ENCODE data around the gene SRSF3.
"Not testable (repeated sequence)": the region's sequence is repeated elsewhere in the genome, so short reads cannot be mapped to it uniquely, and the experiment has no call there.

SRSF3 gene

GRCh38 chr6:36574679-36575078 lies 19.5 kb upstream of the SRSF3 start:
- in situ Hi-C loops (cut with MboI; ENCODE audit: low sequenced_read_pairs) = no loop called here

- in situ Hi-C loops (cut with MboI; ENCODE audit: low sequenced_read_pairs) = no loop called here
These were observed 17.6 kb upstream of the SRSF3 start for GRCh38 chr6:36576578-36576977.

- in situ Hi-C loops (cut with MboI; ENCODE audit: low sequenced_read_pairs) = no loop called here
These were observed 16.9 kb upstream of the SRSF3 start for GRCh38 chr6:36577301-36577700.

- in situ Hi-C loops (cut with MboI; ENCODE audit: low sequenced_read_pairs) = no loop called here
These were observed 16.1 kb upstream of the SRSF3 start for GRCh38 chr6:36578030-36578429.

GRCh38 chr6:36578431-36578830 lies 15.7 kb upstream of the SRSF3 start:
- in situ Hi-C loops (cut with MboI; ENCODE audit: low sequenced_read_pairs) = no loop called here

- in situ Hi-C loops (cut with MboI; ENCODE audit: low sequenced_read_pairs) = no loop called here
These were observed 14.0 kb upstream of the SRSF3 start for GRCh38 chr6:36580184-36580526.

DNA sequence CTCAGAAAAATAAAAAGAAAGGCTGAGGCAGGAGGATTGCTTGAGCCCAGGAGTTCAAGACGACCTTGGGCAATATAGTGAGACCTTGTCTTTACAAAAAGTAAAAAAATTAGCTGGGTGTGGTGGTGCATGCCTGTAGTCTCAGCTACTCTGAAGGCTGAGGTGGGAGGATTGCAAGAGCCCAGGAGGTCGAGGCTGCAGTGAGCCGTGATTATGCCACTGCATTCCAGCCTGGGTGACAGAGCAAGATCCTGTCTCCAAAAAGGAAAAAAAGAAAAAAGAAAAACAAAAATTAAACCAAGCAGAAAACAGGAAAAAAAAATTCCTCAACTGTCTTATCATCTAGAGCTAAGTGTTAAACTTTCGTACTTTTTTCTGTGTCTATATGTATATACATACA lies 12.4 kb upstream of the SRSF3 start:
- in situ Hi-C loops (cut with MboI; ENCODE audit: low sequenced_read_pairs) = no loop called here

- in situ Hi-C loops (cut with MboI; ENCODE audit: low sequenced_read_pairs) = no loop called here
These were observed 7.6 kb upstream of the SRSF3 start for GRCh38 chr6:36586606-36587005.

DNA sequence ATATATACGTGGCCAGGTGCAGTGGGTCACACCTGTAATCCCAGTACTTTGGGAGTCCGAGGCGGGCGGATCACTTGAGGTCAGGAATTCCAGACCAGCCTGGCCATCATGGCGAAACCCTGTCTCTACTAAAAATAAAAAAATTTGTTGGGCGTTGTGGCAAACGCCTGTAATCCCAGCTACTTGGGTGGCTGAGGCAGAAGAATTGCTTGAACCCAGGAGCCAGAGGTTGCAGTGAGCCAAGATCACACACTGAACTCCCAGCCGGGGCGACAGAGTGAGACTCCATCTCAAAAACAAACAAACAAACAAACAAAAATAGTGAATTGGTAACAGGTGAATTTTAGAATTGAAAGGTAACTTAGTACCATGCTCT lies 5.1 kb upstream of the SRSF3 start:
- in situ Hi-C loops (cut with MboI; ENCODE audit: low sequenced_read_pairs) = not testable (repeated sequence)

GRCh38 chr6:36590237-36590636 lies 3.9 kb upstream of the SRSF3 start:
- in situ Hi-C loops (cut with MboI; ENCODE audit: low sequenced_read_pairs) = no loop called here

DNA sequence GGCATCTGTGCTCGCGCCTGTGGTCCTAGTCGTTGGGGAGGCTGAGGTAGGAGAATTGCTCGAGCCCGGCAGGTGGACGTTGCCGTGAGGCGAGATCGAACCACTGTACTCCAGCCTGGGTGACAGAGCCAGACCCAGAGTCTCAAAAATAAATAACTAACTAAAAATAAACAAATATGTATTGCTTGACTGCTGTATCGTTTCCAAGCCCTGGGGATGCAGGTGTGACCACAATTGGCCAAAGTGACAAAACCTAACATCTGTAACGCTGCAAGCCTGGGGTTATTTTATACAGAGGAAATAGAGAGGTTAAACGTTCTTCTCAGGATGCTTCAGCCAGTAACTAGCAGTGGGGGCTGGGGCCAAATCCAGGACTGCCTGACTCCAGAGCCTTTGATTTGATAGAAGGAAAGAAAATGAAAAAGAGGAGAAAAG lies 1.9 kb upstream of the SRSF3 start:
- in situ Hi-C loops (cut with MboI; ENCODE audit: low sequenced_read_pairs) = no loop called here

GRCh38 chr6:36593569-36594028 lies 563 bp upstream of the SRSF3 start:
- in situ Hi-C loops (cut with MboI; ENCODE audit: low sequenced_read_pairs) = no loop called here

GRCh38 chr6:36594816-36595643 lies 868 bp downstream of the SRSF3 start:
- in situ Hi-C loops (cut with MboI; ENCODE audit: low sequenced_read_pairs) = no loop called here

- in situ Hi-C loops (cut with MboI; ENCODE audit: low sequenced_read_pairs) = no loop called here
These were observed 2.2 kb downstream of the SRSF3 start for GRCh38 chr6:36596356-36596755.

- in situ Hi-C loops (cut with MboI; ENCODE audit: low sequenced_read_pairs) = no loop called here
These were observed 3.6 kb downstream of the SRSF3 start for GRCh38 chr6:36597775-36598174.

GRCh38 chr6:36598326-36598725 lies 4.2 kb downstream of the SRSF3 start:
- in situ Hi-C loops (cut with MboI; ENCODE audit: low sequenced_read_pairs) = no loop called here

- in situ Hi-C loops (cut with MboI; ENCODE audit: low sequenced_read_pairs) = no loop called here
These were observed 4.7 kb downstream of the SRSF3 start for GRCh38 chr6:36598739-36599318.

GRCh38 chr6:36599791-36600209 lies 5.6 kb downstream of the SRSF3 start:
- in situ Hi-C loops (cut with MboI; ENCODE audit: low sequenced_read_pairs) = loop anchor here (25.0 kb wide), 2 partner anchors 413 to 613 kb away; partner anchors contain the start of gene FGD2

- in situ Hi-C loops (cut with MboI; ENCODE audit: low sequenced_read_pairs) = loop anchor here (25.0 kb wide), 2 partner anchors 412 to 612 kb away; partner anchors contain the start of gene FGD2
These were observed 6.5 kb downstream of the SRSF3 start for GRCh38 chr6:36600564-36601146.

- in situ Hi-C loops (cut with MboI; ENCODE audit: low sequenced_read_pairs) = loop anchor here (25.0 kb wide), 2 partner anchors 410 to 610 kb away; partner anchors contain the start of gene FGD2
These were observed 7.7 kb downstream of the SRSF3 start for GRCh38 chr6:36601818-36602217.

DNA sequence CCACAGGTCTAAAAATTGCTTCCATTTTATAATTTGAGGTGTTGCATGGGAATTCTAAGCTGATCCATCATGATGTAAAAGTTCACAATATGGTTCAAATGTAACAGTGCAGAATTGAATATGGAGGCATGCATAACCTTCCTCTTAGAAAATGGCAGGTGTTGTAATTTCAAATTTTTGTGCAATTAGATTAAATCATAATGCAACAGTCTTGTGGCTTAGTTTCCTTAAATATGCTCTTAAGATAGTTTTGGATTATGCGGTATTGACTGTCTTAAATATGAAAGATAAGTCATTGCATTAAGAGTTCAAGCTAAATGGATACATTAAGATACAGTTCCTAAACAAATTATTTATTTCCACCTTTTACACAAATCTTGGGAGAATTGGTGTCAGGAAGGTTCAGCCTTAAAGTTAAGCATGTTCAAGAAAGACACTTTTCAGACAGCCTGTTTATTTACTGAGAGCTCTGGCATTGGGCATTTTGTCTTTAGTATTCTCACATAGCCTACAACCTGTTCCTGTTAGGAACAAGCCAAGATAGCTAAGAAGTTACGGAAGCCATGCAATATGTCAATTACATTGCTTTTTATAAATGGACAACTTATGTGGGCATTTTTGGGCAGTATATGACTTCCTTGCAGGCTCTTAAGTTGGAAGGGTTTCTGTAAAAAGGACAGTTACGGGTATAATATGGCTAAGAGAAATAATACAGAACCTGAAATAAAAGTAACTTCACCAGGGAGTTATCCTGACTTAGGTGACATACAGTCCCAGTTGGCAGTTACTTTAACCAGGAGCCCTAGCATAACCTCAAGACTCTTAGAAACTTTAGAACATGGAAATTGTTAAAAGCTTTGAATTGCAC lies 9.3 kb downstream of the SRSF3 start:
- in situ Hi-C loops (cut with MboI; ENCODE audit: low sequenced_read_pairs) = loop anchor here (25.0 kb wide), 2 partner anchors 409 to 609 kb away; partner anchors contain the start of gene FGD2

Data from HL-60/S4 (cell line).